Measurements from ENCODE around the gene MTCP1. TPM values are rescaled to one million over a fixed set of nuclear protein-coding genes. Genes with fewer than 3 reads are reported as not detected.

Gene MTCP1
- polyA plus RNA-seq, 3 donors = 17.9 to 21.2 (median 18.2) TPM

DNA sequence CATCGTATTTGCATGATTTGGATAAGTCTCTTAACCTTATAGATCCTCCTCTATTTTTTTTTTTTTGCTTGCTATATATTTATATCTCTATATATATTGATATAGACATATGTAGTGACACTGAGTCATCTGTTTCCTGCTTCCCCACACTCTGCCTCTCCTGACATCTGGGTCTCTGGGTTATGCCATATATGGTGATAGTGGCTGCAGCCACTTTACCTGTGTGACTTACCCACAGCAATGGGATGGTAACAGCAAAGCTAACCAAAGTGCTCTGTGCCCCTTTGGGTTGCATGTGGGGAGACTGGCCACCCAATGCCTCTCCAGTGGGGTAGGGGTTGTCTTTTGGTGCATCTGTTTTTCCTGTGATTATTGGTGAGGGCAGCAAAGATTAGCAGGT, 14.5 kb downstream of the MTCP1 start:
- DNase-seq = no peak

DNA sequence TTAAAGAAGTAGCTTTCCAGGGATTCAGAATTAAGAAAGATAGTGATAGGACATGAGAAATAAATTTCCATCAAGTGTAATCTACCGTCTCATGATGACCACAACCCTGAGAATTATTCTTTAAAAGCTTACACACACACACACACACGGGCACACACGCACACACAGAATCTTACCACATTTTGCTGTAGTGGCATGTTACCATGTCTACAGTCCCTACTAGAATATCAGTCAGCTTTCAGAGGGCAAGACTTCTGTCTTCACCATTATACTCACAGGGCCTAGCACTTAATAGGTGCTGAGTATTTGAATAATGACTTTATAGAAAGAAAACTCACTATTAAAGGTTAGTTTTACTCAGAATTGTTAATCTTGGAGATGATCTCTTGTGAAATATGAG, 15.4 kb downstream of the MTCP1 start:
- no peak for DNase-seq

DNA sequence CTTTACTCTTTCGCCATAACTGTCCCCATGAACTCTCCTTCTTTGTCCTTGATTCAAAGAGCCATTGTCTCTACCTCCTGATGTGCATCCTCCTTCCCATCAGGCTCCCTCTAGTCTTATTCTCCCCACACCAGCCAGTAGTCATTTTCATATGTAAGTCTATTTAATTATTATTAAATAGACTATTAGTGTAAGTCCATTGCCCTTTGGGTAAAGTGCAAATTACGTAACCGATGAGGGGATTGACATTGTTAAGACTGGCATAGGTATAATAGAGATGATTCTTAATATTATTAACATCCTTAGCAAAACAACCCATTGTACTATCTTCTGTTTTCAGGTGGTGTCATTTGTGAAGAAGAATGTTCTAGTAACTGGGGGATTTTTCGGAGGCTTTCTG, 16.7 kb downstream of the MTCP1 start:
- DNase-seq = no peak

DNA sequence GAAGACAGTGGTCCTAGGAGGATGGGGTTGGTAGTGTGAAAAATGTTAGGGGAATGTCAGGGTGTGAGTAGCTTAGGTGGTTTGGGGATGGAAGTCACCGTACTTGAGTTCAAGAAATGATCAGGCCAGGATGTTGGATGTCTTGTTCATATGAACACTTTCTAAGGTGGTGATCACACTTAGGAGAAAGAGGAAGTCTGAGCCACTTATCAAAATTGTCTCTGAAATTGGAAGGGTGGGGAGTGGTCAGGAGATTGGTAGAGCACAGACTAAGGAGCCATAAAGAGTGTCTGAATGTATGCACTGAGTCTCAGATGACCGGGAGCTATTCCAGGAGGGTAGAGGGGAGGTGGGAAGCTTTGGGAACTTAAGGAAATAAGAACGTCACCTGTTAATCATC, 17.3 kb downstream of the MTCP1 start:
- no peak for DNase-seq

DNA sequence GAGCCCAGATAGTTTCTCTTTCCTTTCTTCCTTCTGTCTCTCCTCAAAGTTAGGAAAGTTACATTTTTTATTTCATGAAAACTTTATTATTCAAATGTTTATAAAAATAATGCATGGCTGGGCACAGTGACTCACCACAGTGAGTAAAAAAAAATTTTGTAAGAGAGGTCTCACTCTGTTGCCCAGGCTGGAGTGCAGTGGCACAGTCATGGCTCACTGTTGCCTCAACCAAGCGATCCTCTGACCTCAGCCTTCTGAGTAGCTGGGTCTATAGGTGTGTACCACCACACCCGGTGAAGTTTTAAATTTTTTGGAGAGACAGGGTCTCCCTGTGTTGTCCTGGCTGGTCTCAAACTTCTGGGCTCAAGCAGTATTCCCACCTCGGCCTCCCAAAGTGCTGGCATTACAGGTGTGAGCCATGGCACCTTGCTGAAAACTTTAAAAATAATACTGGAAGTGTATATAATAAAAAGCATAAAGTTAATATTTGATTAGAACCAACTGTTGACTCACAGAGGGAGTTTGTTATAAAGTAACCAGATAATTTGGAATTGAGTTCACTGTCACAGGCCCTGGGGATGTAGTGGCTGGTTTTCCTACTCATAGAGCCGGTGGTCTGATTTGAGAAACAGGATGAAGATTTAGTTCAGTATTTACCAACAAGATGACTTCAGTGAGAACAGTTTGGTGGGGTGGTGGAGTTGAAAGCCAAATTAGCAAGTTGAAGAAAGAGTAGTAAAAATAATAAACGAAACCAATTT, 18.0 kb downstream of the MTCP1 start:
- DNase-seq = no peak

DNA sequence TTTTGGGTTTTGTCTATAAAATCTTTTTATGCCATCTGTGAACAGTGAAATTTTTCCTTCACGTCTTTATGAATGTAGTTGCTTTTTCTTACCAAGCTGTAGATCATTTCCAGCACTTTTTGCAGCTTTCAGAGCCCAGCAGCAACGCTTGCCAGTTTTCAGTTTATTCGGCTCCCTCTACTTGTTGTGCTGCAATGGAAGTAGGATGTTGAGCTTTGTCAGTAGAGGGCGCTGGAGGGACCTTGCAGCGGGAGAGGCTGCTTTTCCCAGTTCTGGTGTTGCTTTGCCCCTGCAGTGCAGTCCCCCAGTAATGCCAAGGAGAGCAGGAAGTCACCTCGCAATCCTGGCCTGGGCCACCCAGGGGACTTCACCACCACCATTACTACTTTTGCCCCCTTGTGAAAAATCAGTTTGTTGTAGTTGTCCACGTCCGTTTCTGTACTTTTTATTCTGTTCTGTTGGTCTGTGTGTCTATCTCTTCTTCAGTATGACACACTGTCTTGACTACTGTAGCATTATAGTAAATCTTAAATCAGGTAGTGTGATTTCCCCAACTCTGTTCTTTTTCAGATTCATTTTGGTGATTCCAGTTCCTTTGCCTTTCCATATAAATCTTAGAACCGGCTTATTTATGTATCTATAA, 21.8 kb downstream of the MTCP1 start:
- peak; percentile 29 for DNase-seq

DNA sequence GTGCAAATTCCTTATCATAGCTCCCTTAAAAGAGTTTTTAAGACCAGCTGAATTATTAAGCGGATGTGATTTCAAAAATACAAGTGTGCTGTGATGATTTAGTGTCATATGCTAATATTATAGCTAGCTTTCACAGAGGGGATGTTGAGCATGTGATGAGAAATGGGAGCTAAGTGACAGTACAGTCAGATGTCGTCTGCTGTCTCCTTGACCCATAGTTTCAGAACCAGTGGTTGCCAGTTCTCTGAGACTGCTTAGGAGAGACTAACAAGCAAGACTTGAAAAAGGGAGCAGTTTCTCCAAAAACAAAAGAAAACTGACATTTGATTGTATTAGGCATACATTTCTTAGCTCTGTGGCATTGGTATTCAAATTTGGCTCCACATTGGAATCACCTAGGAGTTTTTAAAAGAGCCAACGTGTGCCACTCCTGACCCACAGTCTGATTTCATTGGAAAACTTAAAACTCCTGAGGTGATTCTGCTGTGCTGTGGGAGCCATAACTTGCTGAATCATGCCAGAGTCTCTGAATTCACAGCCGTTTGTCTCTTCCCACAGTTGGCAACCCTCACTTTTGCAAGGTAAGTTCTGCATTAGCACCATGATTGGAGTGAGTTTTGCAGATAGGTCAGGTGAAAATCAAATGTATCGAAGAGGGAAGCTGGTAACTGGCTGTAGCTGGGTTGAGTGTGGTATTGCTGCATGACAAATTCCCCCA, 24.0 kb downstream of the MTCP1 start:
- DNase-seq = no peak

DNA sequence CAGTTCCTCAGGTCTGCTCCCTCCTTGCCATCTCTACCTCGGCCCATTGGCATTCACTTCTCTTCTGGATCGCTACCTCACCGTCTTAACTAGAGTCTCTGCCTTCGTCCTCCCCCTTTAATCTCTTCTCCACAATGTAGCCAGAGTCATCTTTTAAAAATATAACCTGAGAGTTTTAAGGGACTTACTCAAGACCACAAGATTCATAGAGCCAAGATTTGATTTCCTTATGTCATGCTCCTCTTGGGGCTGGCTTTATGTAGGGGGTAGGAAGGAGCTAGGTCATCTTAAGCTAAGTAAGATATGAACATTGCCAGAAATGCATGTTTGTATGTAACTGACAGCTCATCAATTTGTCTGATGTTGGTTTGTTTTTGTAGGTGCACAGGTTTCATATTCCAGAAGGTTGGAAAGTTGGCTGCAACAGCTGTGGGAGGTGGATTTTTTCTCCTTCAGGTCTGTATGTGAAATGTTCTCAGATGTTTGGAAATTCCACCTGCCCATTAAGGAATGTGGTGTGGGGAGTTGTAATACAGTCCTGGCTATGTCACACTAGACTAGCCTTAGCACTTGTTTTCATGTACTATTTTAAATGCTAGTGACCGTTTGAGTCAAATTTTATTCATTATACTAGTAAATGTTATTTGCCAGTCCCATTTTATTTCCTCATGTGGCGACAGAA, 24.7 kb downstream of the MTCP1 start:
- no peak for DNase-seq

DNA sequence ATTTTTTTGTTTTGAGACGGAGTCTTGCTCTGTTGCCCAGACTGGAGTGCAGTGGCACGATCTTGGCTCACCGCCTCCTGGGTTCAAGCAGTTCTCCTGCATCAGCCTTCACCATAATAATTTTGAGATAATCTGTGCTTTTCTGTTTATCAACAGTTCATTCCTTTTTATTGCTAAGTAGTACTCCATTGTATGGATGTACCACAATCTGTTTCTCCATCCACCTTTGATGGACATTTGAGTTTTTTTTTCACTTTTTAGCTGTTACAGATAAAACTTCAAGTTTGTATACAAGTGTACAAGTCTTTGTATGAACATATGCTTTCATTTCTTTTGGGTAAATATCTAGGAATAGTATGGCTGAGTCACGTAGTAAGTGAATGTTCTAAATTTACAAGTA, 35.2 kb downstream of the MTCP1 start:
- DNase-seq = no peak

DNA sequence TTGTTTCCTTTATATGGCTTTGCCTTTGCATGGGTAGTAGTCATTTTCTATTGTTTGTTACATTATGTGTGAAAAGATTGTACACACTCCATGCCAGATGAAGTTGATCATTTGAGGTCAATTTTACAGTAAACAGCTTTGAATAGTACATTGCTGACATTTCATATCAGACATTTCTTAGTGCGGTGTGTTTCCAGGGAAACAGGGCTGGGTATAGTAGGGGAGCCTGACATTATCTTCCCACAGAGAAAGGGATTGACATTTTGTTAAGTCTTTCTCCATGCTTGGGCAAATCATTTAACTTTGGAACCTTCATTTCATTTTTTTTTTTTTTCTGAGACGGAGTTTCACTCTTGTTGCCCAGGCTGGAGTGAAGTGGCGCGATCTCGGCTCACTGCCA, 39.3 kb downstream of the MTCP1 start:
- no peak for DNase-seq

DNA sequence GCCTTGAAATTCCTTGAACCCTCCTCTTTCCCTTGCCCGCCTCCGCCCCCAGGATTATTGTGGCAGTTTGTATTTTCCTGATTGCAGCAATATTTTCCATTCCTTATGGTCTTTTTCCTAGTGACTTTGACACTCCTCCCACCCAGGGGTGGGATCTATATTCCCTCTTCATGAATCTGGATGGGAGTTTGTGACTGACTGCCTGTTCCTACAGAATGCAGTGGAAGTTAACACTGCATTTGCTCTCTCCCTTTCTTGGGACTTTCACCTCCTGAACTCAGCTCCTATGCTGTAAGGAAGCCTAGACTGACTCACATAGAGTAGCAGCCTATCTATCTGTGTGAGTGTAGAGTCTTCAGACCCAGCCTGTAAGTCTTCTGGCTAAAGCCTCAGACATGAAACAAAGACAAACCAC, 42.1 kb downstream of the MTCP1 start:
- no peak for DNase-seq

DNA sequence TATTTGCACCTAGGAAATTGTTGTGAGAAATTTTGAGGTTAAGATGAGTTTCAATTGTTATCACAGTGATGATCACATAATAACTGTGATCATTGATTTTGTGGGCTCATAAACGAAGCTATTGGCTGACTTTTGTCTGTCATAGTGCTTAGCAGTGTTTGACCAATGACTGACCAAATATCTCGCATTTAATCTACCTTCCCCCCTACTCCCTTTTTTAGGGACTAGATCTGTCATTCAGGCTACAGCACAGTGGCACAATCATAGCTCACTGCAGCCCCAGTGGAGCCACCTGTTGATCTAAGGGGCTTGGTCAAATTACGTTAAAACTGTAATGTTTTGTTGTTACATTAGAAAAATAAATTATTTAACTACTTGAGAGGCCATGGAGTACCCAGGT, 42.8 kb downstream of the MTCP1 start:
- no peak for DNase-seq

DNA sequence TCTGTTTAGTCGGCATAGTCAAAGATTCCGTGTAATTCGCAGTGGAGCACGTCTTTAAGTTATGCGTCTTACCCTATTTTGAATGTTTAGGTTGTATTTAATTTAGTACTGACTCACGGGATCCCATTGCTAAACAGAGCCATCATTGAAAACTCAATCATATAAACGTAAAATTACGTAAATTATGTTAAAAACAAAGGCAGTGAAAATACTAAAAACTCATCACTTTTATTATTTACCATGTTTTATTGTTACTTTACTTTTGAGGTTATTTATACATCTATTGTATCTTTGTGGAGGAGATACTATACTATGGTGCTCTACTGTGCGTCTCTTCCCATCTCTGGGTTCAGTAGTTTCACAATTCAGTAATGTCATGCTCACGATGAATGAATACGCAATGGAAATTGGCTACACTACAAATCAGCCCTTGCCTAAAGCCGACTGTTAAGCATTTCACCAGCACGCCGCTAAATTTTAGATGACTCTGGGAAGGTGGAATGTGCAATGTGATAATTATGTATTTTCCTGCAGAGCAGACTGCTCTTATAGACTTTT, 43.3 kb downstream of the MTCP1 start:
- DNase-seq = peak; percentile 20

DNA sequence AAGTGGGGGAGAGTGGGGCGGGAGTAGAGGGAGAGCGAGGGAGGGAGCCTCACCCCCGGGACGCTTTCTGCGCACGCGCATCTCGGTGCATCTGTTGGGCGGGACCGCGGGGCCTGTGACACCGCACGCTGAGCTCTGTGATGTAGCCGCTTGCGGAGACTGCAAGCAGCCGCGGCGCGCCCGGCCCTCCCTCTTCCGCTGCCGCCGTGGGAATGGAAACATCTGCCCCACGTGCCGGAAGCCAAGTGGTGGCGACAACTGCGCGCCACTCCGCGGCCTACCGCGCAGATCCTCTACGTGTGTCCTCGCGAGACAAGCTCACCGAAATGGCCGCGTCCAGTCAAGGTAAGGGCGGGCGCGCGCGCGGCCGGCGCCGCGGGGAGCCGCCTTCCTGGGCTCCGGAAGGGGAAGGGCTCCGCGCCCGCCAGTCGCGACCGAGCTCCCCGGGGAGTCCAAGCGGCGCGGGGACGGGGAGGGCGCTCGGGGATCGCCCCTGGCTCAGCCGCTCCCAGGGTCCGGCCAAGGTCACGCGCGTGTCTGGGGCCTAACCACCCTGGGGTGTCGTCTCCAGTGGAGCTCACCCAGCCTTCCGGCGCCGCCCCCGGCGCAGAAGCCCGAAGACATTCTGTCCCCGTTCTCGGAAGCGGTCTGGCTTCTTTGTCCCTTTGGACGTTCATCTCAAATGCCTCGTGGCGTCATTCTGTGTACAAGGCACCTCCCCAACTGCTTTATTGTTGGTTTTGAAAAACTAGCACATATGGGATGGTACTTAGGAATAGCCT, 44.0 kb downstream of the MTCP1 start, which contains the start of gene FUNDC2:
Gene FUNDC2, plus strand, starts transcription at position 118 of the 782 bp plus-strand sequence. Its CDS starts 95 bp downstream, at position 213.
- peak; percentile 91 for DNase-seq

DNA sequence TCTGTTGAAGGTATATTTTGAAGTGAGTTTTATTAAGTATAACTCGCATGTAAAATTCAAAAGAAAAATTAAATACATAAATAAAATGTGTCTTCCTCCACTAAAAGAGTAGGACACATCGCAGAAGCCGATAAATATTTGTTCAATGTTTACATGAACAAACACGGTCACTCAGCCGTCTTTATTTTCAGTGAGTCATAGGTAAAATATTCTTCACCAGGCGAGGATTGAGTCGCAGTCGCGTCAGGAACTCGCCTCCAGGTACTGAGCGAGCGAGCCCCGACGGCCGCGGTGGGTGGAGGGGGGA, 44.6 kb downstream of the MTCP1 start:
- DNase-seq = no peak

DNA sequence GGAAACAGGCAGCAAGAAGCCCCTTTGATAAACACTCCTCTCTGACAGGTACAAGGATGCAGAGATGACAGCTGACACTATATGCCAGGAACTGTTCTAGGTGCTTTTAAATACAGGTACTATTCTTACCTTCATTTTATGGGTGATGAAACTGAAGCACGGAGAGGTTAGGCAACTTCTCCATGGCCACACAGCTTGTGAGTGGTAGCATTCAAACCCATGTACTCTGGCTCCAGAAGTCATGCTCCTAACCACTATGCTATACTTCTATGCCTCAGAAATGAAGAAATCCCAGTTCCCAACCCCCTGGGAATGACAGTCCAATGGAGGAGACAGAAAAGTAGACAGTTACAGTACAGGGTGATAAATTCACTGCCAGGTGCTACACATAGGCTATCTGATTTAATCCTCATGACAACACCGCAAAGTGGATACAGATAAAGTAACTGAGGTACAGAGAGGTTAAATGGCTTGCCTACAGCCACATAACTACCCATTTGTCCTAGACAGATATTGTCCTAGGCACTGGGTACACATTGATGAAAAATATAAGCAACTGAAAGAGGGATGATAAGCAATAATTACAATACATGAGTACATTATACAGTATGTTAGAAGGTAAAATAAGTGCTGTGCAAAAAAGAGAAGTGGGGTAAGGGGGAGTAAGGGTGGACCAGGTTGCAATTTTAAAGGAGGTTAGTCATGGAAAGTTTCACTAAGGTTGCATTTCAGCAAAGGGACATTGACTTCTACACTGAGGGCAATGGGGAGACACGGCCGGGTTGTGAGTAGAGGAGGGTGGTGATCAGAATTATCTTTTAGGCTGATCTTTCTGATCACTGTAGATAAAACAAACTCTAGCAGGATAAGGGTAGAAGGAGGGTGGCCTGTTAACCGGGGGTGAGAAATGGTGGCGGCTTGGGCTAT, 46.8 kb downstream of the MTCP1 start:
- no peak for DNase-seq

DNA sequence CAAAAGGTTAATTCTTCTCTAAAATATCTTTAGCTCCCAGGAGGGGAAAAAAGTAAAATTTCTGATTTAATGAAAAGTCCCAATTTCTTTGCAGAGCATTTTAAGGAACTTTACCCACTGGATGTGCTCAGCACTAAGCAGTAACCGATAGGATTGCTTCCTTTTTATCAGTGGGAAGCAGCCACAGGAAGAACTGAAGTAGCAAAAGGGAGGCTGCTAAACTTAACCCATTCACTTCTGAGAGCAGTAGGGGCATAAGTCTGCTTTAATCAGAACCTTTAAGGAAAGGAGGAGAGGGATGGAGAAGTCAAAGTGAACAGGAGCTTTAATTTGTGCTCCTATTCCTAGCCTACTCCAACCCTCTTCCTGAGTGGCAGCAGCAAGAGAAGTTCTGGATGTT, 48.4 kb downstream of the MTCP1 start, which contains the start of gene F8:
Gene F8, minus strand, starts transcription at position 139 of the 400 bp plus-strand sequence. CDS start 171 bp downstream, outside the sequence.
- no peak for DNase-seq

DNA sequence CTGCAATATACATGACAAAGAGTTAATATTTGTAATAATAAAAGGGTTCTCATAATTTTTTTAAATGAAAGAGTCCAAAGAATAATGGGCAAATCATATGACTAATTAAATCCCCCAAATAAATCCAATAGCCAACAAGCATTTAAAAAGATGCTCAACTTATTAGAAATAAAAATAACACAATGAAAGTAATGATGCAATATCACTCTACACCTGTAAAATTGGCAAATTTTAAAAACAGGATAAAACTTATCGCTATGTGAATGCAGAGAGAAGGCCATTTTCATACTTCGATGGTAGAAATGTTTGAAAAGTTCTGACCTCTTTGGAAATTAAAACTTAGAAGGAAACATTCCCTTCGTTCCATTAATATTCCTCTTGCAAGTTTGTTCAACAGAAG, 50.3 kb downstream of the MTCP1 start:
- no peak for DNase-seq
